Measurements from ENCODE around the gene HMGCS2.

Gene HMGCS2

GRCh38 chr1:119805746-119806145 is 37.0 kb upstream of the HMGCS2 start:
- no peaks in the 10 kb centered on the region for H3K36me3 ChIP-seq (ENCODE audit: control insufficient read depth, insufficient read depth, low read length)
- no peak overlapping the region for H3K4me3 ChIP-seq (replicated peaks; ENCODE audit: low read depth, low read length)
- 0 out of 2 replicates have a peak, but pooled peaks cover 1% of the 10 kb centered on the region for H3K27me3 ChIP-seq (replicated peaks; ENCODE audit: control insufficient read depth, insufficient read depth, low read length)
- DNase-seq (ENCODE audit: extremely low read depth, insufficient read length) = no peak
- TF ChIP-seq CTCF (IDR thresholded peaks at IDR 0.05; ENCODE audit: insufficient read depth, low read length, poor library complexity, severe bottlenecking) = no peak

- Histone ChIP-seq H3K4me3 (replicated peaks; ENCODE audit: low read depth, low read length) (no peak overlapping the region), H3K36me3 (ENCODE audit: control insufficient read depth, insufficient read depth, low read length) (no peaks in the 10 kb centered on the region), H3K27me3 (replicated peaks; ENCODE audit: control insufficient read depth, insufficient read depth, low read length) (0 out of 2 replicates have a peak, but pooled peaks cover 1% of the 10 kb centered on the region)
- no peak for TF ChIP-seq CTCF (IDR thresholded peaks at IDR 0.05; ENCODE audit: insufficient read depth, low read length, poor library complexity, severe bottlenecking)
- DNase-seq (ENCODE audit: extremely low read depth, insufficient read length) = no peak
Measured at GRCh38 chr1:119805247-119805646, 36.5 kb upstream of the HMGCS2 start.

- DNase-seq (ENCODE audit: extremely low read depth, insufficient read length) = no peak
- Histone ChIP-seq H3K36me3 (ENCODE audit: control insufficient read depth, insufficient read depth, low read length) (no peaks in the 10 kb centered on the region), H3K27me3 (replicated peaks; ENCODE audit: control insufficient read depth, insufficient read depth, low read length) (peaks cover 1% of the 10 kb centered on the region; the same call in 1 of the 2 replicates), H3K4me3 (replicated peaks; ENCODE audit: low read depth, low read length) (no peak overlapping the region)
- TF ChIP-seq CTCF (IDR thresholded peaks at IDR 0.05; ENCODE audit: insufficient read depth, low read length, poor library complexity, severe bottlenecking) = no peak
Measured at GRCh38 chr1:119799599-119800177, 31.0 kb upstream of the HMGCS2 start.

GRCh38 chr1:119799003-119799402 is 30.3 kb upstream of the HMGCS2 start:
- H3K36me3 ChIP-seq (ENCODE audit: control insufficient read depth, insufficient read depth, low read length) = no peaks in the 10 kb centered on the region
- no peak for TF ChIP-seq CTCF (IDR thresholded peaks at IDR 0.05; ENCODE audit: insufficient read depth, low read length, poor library complexity, severe bottlenecking)
- no peak for DNase-seq (ENCODE audit: extremely low read depth, insufficient read length)
- peaks cover 1% of the 10 kb centered on the region; the same call in 1 of the 2 replicates for H3K27me3 ChIP-seq (replicated peaks; ENCODE audit: control insufficient read depth, insufficient read depth, low read length)
- no peak overlapping the region for H3K4me3 ChIP-seq (replicated peaks; ENCODE audit: low read depth, low read length)

- Histone ChIP-seq H3K4me3 (replicated peaks; ENCODE audit: low read depth, low read length) (no peak overlapping the region), H3K27me3 (replicated peaks; ENCODE audit: control insufficient read depth, insufficient read depth, low read length) (peaks cover 2% of the 10 kb centered on the region; the same call in 1 of the 2 replicates), H3K36me3 (ENCODE audit: control insufficient read depth, insufficient read depth, low read length) (no peaks in the 10 kb centered on the region)
- TF ChIP-seq CTCF (IDR thresholded peaks at IDR 0.05; ENCODE audit: insufficient read depth, low read length, poor library complexity, severe bottlenecking) = no peak
- no peak for DNase-seq (ENCODE audit: extremely low read depth, insufficient read length)
Measured at GRCh38 chr1:119797606-119798005, 28.9 kb upstream of the HMGCS2 start.

- peaks cover 2% of the 10 kb centered on the region; the same call in 1 of the 2 replicates for H3K27me3 ChIP-seq (replicated peaks; ENCODE audit: control insufficient read depth, insufficient read depth, low read length)
- no peaks in the 10 kb centered on the region for H3K36me3 ChIP-seq (ENCODE audit: control insufficient read depth, insufficient read depth, low read length)
- H3K4me3 ChIP-seq (replicated peaks; ENCODE audit: low read depth, low read length) = no peak overlapping the region
- DNase-seq (ENCODE audit: extremely low read depth, insufficient read length) = no peak
- no peak for TF ChIP-seq CTCF (IDR thresholded peaks at IDR 0.05; ENCODE audit: insufficient read depth, low read length, poor library complexity, severe bottlenecking)
Measured at GRCh38 chr1:119797162-119797561, 28.5 kb upstream of the HMGCS2 start.

Data from GM06990 (cell line).